Measurements from ENCODE around the gene ASB2.
A peak's percentile ranks its signal among the peaks of the same experiment; 100 is the strongest.

Gene ASB2

DNA sequence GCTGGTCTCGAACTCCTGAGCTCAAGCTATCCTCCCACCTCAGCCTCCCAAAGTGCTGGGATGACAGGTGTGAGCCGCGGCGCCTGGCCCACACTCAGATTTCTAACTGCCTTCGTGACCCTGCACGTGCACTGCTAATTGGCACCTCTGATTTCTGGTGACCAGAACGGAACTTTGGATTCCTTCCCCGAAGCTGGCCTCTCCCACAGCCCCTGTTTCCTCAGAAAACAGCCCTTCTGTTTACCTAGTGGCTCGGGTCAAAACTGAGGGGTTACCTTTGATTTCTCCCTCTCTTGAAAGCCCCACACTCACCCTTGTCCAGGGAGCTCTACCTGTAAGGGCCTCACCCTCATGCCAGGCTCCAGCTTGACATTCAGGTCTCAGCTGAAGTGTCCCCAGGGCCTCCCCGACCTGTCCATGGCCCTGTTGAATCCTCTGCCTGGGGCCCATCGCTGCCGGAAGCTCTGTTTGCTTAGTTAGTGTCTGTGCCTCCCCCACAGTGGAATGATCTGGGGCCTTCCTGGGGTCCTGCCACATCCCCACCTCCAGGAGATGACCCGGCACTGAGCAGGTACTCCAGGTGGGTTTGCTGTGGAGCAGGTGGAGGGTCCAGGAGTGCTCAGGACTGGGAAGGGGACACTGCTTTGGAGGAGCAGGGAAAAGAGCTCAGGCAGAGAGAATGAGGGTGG, 73.6 kb downstream of the ASB2 start:
- no peak for DNase-seq (ENCODE audit: low read depth)

DNA sequence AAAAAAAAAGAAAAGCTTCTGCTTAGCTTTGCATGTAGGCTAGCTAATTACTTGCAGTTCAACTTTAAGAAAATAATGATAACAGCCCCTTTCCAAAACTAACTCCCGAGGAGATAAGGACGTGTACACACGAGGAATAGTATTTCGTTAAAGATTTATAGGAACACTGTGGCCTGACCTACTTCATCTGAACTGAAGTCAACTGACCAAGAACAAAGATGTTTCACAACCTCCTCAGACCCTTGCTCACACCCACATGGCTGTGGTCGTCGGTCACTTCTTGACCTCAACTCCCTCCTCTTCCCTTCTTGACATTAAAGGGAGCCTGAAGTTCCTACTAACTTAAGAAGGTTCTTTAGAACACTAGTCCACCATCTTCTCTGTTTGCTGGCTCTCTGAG, 74.6 kb downstream of the ASB2 start:
- DNase-seq (ENCODE audit: low read depth): no peak

DNA sequence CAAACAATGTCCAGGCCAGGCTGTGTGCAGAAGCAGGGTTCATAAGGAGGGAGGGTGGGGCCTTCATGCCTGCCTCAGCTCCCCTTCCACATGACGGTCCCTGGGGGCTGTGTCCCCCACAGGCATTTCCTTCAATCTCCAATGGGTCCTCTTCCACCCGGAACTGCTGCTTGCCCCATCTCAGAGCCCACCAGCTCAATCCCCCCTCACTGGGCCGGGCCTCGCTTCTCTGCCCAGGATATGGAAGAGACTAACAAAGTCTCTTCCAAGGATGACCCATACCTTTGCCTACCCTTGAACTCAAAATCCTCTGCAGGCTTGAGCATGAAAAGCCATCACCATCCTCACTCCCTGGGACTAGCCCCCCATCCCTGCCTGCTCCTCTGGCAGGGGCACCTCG, 77.6 kb downstream of the ASB2 start:
- no peak for DNase-seq (ENCODE audit: low read depth)

DNA sequence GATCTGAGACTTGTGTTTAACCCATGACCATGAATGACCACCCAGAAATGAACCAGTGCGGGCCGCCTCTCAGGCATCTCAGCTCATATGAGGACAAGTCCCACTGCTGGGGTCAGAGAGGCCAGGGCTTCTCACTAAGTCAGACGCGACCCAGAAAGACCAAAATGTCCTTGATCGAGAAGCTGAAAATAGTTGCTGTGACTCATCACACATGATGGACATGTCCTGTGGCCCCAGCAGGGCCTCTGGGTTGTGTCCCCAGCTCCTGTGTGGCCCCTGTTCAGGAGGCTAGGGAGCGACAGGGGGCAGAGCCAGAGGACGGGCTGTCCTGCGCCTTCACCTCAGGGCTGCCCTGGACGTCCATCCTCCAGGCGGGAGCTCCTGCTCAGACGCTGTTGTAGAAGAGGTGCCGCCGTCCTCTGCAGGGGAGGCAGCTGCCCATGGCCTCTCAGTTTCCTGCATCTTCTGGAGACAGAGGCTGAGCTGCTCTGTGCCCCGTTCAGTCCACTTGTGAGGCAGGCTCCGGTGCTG, 78.2 kb downstream of the ASB2 start:
- DNase-seq (ENCODE audit: low read depth): no peak

DNA sequence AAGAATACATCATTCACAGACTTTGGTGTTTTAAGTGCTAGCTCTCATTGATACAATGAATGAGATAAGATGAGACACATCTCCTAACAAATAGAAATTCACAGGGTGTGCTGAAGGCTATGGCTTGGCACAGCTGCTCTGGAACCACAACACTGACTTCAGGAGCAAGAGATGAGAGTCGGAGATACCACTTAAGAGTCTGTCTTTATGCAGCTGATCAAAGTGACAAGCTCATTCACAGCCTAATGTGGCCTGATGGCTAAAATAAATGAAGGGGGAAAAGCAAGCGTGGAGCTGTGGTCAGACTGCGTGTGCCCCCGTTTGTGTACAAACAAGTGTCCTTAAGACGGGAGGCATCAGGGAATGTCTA, 78.9 kb downstream of the ASB2 start:
- no peak for DNase-seq (ENCODE audit: low read depth)

DNA sequence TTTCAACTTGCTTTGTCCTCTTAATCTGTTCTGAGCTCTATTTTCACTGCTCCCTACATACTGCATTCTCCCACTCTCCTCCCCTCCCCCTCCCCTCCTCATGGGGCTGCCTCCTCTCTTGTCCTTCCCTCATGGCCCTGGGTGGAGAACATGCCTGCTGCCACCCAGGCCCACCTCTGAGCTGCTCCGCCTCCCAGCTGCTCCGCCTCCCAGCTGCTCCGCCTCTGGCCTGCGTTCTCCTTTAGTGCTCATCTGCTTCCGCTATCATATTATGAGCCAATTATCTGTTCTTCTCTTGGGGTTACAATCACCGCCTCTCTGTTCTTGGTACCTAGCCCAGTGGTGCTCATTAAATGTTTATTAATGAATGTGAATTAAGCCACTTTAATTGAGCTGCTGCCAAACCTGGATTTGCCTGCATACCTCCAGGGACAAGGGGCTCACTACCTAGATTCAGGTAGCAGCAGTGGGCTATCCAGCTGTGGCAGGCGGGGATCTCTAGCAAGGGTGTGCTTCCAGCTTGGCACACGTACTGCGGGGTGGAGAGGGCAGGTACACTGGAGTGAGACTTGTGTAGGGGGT, 81.3 kb downstream of the ASB2 start:
- no peak for DNase-seq (ENCODE audit: low read depth)

DNA sequence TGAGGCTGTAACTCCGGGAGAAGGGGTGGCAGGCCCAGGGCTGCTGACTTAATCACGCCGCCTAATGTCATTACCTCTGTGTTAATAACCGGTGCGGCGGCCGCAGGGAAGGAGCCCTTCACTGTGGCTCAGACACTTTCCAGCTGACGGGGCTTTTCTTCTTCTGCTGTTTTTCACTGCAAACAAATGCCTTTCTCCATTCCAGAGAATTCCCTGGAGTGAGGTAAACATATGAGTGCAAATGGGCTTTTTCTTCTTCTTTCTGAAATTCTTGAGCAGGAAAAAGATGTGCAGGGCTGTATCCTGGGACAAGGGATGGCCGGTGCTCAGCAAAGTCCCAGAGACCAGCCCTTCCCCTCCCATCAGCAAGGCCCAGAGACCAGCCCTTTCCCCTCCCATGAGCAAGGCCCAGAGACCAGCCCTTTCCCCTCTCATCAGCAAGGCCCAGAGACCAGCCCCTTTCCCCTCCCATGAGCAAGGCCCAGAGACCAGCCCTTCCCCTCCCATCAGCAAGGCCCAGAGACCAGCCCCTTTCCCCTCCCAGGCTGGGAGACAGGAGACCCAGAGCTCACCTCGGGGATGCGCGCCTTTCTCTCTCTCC, 82.6 kb downstream of the ASB2 start:
- no peak for DNase-seq (ENCODE audit: low read depth)

DNA sequence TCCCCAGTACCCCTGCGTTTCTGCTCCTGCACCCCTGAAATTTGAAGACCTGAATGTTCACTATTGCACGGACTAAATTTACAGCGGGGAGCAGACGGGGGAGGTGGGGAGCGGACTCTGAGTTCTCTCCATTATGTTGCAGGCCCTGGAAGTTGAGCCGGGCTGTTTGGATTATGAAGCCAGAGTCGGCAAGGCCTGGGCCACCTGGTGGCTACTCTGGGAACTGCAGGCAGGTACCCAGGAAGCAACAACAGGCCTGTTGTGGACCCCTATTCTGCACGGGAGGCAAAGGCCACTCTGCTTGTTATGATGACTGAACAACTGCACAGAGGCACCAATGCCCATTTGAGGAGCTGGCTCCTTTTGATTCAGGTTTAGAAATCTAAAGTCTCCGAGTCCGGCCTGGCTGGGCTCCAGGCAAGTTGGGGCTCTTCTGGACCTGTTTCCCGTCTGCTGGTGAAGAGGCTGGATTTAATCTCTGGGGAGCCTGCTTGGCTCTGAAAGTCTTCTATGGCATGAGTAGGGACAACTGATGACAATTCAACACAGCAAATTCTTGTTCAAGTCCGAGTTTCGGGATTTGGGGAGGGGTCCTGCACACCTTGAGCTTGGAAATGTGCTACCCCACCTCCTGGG, 83.3 kb downstream of the ASB2 start:
- peak; percentile 28 for DNase-seq (ENCODE audit: low read depth)

DNA sequence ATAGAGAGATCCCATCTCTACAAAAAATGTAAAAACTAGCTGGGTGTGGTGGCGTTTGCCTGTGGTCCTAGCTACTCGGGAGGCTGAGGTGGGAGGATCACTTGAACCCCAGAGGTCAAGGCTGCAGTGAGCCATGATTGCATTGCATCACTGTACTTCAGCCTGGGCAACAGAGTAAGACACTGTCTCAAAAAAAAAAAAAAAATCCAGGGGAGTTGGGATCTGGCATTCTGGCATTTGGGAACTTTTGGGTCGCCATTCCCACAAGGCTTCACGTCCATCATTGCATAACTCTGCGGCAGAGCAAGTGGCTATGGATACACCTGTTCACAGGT, 83.9 kb downstream of the ASB2 start:
- no peak for DNase-seq (ENCODE audit: low read depth)

DNA sequence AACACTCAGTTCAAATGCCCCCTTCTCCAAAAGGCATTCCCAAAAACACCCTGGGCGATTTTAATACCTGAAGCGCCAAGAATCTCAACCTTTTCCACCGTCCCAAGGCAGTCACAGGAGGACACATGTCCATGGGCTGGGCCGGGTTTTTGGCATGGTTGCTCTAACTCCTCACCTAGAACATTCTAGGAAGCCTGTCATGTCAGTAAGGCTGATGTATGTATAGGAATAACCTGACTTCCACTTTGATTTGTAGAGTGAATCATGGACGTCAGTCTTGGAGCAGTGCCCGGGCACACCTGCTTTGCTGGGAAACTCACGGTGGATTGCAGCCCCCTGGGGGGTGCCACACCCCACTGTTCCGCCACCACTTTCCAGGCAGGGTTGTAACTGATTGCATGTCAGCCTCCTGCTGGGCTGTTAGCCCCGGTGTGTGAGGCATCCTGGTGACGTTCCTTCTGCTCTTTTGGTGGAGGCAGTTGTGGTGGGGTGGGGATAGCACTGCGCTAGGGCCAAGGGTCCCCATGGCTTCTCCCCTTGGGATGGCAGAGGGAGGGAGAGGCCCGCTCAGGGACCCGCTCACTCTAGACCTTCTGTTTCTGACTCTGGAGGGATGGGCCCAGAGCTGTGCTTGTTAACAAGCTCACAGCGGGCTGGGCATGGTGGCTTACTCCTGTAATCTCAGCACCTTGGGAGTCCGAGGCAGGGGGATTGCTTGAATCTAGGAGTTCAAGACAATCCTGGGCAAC, 84.4 kb downstream of the ASB2 start:
- no peak for DNase-seq (ENCODE audit: low read depth)

DNA sequence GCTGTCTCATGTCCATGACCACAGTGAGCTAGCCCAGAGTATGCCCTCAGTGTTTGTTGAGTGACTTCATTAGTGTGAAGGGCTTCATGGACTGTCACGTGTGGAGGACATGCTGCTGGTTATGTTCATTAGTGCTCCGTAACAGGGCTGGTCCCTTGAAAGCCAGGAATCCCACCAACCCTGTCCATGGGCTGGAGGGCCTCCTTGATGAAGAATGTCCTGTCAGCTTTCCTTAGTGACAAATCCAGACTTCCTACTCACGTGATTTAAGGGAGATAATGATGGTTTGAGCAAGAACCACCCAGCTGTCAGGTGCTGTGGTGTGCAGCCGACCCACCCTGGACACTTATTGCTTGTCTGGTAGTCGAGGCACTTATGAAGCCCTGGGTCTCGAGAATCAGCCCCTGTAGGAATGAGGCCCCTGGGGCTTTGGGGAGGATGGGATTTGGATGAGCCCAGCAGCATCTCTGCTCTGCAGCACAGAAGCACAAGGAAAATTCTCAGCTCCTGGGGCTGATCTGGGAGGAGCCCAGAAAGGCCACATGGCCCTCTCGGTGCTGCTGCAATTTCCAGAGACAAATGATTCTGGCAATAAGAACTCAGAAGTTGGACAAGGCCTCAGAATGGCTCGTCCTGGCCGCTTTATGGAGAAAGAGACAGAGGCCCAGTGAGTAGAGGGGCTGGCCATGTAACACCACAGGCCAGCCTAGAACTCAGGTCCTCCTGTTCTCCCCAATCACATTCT, 86.5 kb downstream of the ASB2 start:
- DNase-seq (ENCODE audit: low read depth): no peak

DNA sequence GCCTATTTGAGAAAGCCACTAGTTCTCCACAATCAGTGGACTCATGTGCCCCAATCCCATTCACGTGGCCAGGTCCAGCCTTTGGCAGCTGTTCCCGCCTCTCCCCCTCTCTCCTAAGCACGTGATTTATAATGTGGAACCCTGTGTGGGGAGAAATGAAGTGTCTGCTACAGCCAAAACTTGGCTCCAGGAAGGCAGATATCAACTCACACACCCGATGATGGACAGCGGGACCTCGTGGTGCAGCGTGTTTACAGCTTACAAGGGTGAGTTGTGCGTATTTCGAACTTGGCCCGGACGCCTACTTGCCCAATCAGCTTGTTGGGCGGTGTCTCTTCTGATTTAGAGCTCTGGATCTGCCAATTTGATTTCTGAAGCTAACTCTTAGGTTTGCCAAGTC, 87.4 kb downstream of the ASB2 start:
- no peak for DNase-seq (ENCODE audit: low read depth)

DNA sequence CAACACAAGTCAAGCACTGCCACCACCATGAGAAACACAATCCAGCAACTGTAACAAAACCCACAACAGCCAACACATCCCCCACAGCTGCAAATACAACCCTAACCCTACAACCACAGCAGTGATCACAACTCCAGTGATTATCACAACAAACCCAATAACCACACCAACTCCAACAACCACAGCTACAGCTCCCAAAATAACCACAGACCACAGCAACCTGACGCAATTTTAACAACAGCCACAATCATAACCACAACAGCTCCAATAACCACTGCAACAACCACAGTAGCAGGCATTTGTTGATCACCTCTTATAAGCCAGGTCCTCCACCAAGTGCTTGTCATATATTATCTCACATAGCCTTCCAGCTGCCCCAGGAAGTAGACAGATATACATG, 91.4 kb downstream of the ASB2 start:
- no peak for DNase-seq (ENCODE audit: low read depth)

Data from stimulated activated CD8-positive, alpha-beta memory T cell treated with anti-CD3 and anti-CD28 coated beads, Interleukin-12 subunit alpha, Interleukin-12 subunit beta, amount 100 ng/mL, for 4 hours (primary cell).